ENCODE measurements around the gene SYT9.

GRCh38 chr11:7485186-7486097 lies 233.7 kb downstream of the SYT9 start, which contains the start of gene OLFML1:
- no peak for TF ChIP-seq CTCF (IDR thresholded peaks at IDR 0.05)
- no peak for TF ChIP-seq POLR2AphosphoS5 (IDR thresholded peaks at IDR 0.05)
- TF ChIP-seq POLR2A (IDR thresholded peaks at IDR 0.05) = no peak
- TF ChIP-seq EP300 (IDR thresholded peaks at IDR 0.05) = no peak

Data from stomach (tissue), 4 donors.